Astrocyte of the cerebellum (primary cell): ENCODE results near the gene CPN2.

ENCODE experiments used
- DNase-seq: peaks from one replicate; pipeline ENCODE4 v3.0.0-alpha.2; 2011; ENCODE audit warnings: low read depth
- H3K4me3 ChIP-seq: 2 replicates; pipeline ENCODE4 v1.5.1; 2011; ENCODE audit warnings: mild to moderate bottlenecking, low read depth, low read length, moderate library complexity
- CTCF ChIP-seq: IDR thresholded peaks from 2 replicates; pipeline ENCODE4 v1.5.1; 2012; ENCODE audit warnings: low read length, low read depth, moderate library complexity, mild to moderate bottlenecking; ENCODE audit errors: missing control alignments
- in situ Hi-C: cut with HindIII; loops from 2 replicates; pipeline ENCODE4 v1.10.0; 2017; ENCODE audit warnings: low sequenced_read_pairs

CPN2 gene

GRCh38 chr3:194301730-194302129 lies 49.4 kb downstream of the CPN2 start:
- no peak overlapping the region for H3K4me3 ChIP-seq
- no peak for DNase-seq
- TF ChIP-seq CTCF, result no peak
- in situ Hi-C loops, result loop anchor here (5.0 to 25.0 kb wide), 2 partner anchors 529 to 639 kb away; no protein-coding TSS in a partner anchor

GRCh38 chr3:194300936-194301335 lies 50.2 kb downstream of the CPN2 start:
- no peak overlapping the region for H3K4me3 ChIP-seq
- in situ Hi-C loops, result loop anchor here (5.0 to 25.0 kb wide), 2 partner anchors 529 to 639 kb away; no protein-coding TSS in a partner anchor
- no peak for TF ChIP-seq CTCF
- no peak for DNase-seq

- in situ Hi-C loops, result loop anchor here (5.0 to 25.0 kb wide), 2 partner anchors 528 to 638 kb away; no protein-coding TSS in a partner anchor
- TF ChIP-seq CTCF, result peak; percentile 33
Observed at GRCh38 chr3:194300382-194300758, 50.8 kb downstream of the CPN2 start.

GRCh38 chr3:194298331-194299227 lies 52.5 kb downstream of the CPN2 start:
- DNase-seq, result no peak
- TF ChIP-seq CTCF, result no peak
- in situ Hi-C loops, result no loop called here
- H3K4me3 ChIP-seq, result no peak overlapping the region

More at GRCh38 chr3:194300382-194300758, 50.8 kb downstream of the CPN2 start:
- DNase-seq, result peak; percentile 85
- H3K4me3 ChIP-seq, result no peak overlapping the region

GRCh38 chr3:194296454-194297263 lies 54.5 kb downstream of the CPN2 start:
- TF ChIP-seq CTCF, result no peak
- in situ Hi-C loops, result no loop called here
- peak overlapping the region; percentile 26 for H3K4me3 ChIP-seq
- DNase-seq, result peak; percentile 72

GRCh38 chr3:194294895-194295214 lies 56.3 kb downstream of the CPN2 start:
- H3K4me3 ChIP-seq, result no peak overlapping the region
- DNase-seq, result no peak
- TF ChIP-seq CTCF, result no peak
- in situ Hi-C loops, result no loop called here
